Skin of body (tissue), 2 donors: ENCODE results near the gene U2SURP. TPM values are rescaled to one million over a fixed set of nuclear protein-coding genes. Genes with fewer than 3 reads are reported as not detected.
"Not testable (repeated sequence)": the region's sequence is repeated elsewhere in the genome, so short reads cannot be mapped to it uniquely, and the experiment has no call there.

ENCODE experiments used
- DNase-seq: peaks from one replicate; lab custom pipeline; 2025; lab: John Stamatoyannopoulos, UW
- total RNA-seq: library from RNA; depleted of rRNA; stranded (reverse); fragments of >200 nt; gene quantifications from one replicate; pipeline ENCODE4 v1.2.3, GENCODE V29; 2014

Gene U2SURP
- total RNA-seq, 1 donor from 2014 or later, result 93.0 TPM

- no peak for DNase-seq
Observed at GRCh38 chr3:143070977-143071551, 69.7 kb downstream of the U2SURP start.

- DNase-seq, result no peak
Observed at GRCh38 chr3:143071776-143072175, 70.4 kb downstream of the U2SURP start.

GRCh38 chr3:143072298-143073020 lies 71.1 kb downstream of the U2SURP start:
- not testable (repeated sequence) for DNase-seq

- not testable (repeated sequence) for DNase-seq
Observed at GRCh38 chr3:143073541-143073940, 72.2 kb downstream of the U2SURP start.

- not testable (repeated sequence) for DNase-seq
Observed at GRCh38 chr3:143073983-143074382, 72.6 kb downstream of the U2SURP start.

- DNase-seq, result no peak
Observed at GRCh38 chr3:143078883-143079282, 77.5 kb downstream of the U2SURP start.

- DNase-seq, result no peak
Observed at GRCh38 chr3:143080196-143080595, 78.8 kb downstream of the U2SURP start.

- DNase-seq, result no peak
Observed at GRCh38 chr3:143081365-143081764, 80.0 kb downstream of the U2SURP start.

- DNase-seq, result no peak
Observed at GRCh38 chr3:143081844-143082778, 80.7 kb downstream of the U2SURP start.

- no peak for DNase-seq
Observed at GRCh38 chr3:143083781-143084180, 82.4 kb downstream of the U2SURP start.

- no peak for DNase-seq
Observed at GRCh38 chr3:143084856-143085731, 83.7 kb downstream of the U2SURP start.

- no peak for DNase-seq
Observed at GRCh38 chr3:143088835-143089234, 87.5 kb downstream of the U2SURP start.

GRCh38 chr3:143089965-143090364 lies 88.6 kb downstream of the U2SURP start:
- DNase-seq, result no peak

- DNase-seq, result no peak
Observed at GRCh38 chr3:143090486-143090885, 89.1 kb downstream of the U2SURP start.

- no peak for DNase-seq
Observed at GRCh38 chr3:143090976-143091837, 89.8 kb downstream of the U2SURP start.

- DNase-seq, result no peak
Observed at GRCh38 chr3:143092191-143092590, 90.8 kb downstream of the U2SURP start.

- DNase-seq, result no peak
Observed at GRCh38 chr3:143095813-143096212, 94.4 kb downstream of the U2SURP start.

- no peak for DNase-seq
Observed at GRCh38 chr3:143098032-143098764, 96.8 kb downstream of the U2SURP start.

- no peak for DNase-seq
Observed at GRCh38 chr3:143099210-143099609, 97.8 kb downstream of the U2SURP start.
